NCI-H1694 treated with DMSO at 0.1 percent for 48 hours (cell line): ENCODE measurements around the gene LYPD4.
A peak's percentile ranks its signal among the peaks of the same experiment; 100 is the strongest.

Experiments
- DNase-seq: peaks from one replicate; lab custom pipeline; 2025; lab: John Stamatoyannopoulos, UW

The LYPD4 gene

DNA sequence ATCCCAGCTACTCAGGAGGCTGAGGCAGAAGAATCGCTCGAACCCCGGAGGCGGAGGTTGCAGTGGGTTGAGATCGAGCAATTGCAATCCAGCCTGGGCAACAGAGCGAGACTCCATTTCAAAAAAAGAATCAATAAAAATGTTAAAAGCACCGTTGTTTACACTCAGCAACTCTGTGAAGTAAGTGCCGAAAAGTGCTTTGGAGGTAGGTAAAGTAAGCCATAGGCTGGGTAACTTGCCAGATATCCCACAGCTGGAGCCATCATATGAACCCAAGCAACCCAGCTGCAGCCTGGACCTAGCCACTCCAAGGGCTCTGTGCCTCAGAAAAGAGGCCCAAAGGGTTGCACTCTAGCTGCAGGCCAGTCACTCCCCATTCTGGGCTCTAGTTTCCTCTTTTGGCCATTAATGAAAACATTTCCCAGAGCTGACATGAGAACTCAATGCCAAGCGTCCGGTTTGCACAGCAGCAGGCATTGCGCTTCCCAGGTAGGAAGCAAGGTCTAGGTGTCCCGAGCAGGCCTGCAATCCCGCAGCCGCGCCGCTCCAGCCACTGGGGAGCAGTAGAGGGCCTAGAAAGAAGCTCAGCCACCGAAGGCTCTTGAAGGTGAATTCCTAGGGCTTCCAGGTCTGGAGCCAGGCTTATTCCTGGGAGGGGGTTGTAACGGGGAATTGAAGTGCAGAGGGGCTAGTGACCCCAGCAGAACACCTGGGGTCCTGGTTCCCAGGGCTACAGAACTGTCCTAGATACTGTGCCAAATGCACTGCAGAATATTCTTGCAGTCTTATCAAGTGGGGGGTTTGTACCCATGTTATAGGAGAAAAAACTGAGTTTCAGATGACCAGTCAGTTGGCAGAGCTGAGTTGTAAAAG lies 28.5 kb upstream of the LYPD4 start:
- peak; percentile 39 for DNase-seq

- no peak for DNase-seq
Measured at GRCh38 chr19:41872384-41872774, 27.9 kb upstream of the LYPD4 start.

GRCh38 chr19:41871573-41872383 lies 27.3 kb upstream of the LYPD4 start:
- DNase-seq: no peak

DNA sequence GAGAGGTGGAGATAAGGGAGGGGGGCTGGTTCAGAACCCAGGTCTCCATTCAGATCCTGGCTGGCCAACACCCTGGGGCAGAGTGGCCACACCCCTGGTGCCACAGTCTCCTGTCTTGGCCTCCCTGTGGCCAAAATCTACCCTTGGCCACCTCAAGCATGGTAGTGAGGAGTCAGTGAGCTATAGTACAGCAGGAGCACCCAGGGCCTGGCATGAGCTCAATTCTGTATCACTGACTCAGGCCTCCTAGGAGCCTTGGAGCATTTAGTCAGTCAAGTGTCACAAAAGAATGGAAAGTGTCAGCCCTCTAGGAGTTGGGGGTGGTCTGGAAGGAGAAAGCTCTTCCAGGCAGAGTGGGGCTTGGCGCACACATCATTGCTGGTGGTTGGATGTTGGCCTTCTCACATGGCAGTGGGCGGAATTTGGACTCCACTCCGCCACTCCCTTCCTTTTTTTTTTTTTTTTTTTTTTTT lies 26.0 kb upstream of the LYPD4 start:
- no peak for DNase-seq

DNA sequence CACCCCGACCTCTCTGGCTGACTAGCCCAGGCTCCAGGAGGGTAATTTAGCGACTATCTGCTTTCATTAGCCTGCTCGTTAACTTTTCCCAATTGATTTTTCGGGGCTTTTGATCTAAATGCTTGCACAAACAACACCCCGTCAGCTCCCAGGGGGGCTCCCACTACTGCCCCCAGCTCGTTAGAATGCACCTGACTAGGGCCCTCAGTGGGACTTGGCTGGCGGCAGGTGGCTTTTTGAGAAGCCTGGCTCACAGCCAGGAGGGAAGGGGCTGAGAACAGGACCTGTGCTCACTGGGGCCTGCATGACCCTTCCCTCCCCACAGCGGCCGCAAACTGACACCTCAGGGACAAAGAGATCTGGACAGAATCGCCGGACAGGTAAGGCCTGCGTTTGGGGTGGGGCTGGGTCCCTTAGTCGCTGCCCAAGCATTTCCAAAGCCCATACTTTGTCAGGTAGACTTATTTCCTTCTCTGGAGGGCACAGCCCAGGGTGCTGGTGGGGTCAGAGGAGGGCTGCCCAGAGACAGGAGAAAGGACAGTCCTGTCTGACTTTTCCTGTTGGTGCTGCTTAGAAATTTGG lies 25.0 kb upstream of the LYPD4 start:
- no peak for DNase-seq

DNA sequence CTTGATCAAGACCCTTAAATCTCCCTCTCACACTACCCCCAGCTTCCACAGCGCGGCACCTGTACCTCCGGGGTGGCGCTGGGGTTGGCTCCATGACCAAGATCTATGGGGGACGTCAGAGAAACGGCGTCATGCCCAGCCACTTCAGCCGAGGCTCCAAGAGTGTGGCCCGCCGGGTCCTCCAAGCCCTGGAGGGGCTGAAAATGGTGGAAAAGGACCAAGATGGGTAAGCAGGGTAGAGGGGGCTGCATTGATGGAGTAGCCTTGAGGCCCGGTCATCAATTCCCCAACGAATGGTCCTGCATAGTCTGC lies 24.5 kb upstream of the LYPD4 start:
- no peak for DNase-seq

- no peak for DNase-seq
Measured at GRCh38 chr19:41868120-41868988, 23.9 kb upstream of the LYPD4 start.

GRCh38 chr19:41866284-41866683 lies 21.8 kb upstream of the LYPD4 start:
- no peak for DNase-seq

DNA sequence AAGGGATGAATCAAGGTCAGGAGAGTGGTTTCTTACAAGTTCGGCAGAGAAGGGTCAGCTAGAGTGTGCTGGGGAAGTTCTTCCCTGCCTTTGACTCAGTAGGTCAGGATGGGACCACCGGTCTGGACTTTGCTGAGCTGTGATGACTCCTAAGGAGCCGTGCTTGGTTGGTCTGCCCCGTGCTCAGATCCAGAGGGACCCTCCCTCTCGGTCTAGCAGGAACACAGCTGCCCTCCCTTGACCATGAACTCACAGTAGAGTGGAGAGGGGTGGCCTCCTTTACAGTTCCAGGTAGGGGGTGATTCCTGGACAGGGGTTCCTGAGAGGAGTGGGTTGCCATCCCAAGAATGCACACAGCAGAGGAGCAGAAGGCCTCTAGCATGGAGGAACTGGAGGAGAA lies 19.9 kb upstream of the LYPD4 start:
- DNase-seq: no peak

DNA sequence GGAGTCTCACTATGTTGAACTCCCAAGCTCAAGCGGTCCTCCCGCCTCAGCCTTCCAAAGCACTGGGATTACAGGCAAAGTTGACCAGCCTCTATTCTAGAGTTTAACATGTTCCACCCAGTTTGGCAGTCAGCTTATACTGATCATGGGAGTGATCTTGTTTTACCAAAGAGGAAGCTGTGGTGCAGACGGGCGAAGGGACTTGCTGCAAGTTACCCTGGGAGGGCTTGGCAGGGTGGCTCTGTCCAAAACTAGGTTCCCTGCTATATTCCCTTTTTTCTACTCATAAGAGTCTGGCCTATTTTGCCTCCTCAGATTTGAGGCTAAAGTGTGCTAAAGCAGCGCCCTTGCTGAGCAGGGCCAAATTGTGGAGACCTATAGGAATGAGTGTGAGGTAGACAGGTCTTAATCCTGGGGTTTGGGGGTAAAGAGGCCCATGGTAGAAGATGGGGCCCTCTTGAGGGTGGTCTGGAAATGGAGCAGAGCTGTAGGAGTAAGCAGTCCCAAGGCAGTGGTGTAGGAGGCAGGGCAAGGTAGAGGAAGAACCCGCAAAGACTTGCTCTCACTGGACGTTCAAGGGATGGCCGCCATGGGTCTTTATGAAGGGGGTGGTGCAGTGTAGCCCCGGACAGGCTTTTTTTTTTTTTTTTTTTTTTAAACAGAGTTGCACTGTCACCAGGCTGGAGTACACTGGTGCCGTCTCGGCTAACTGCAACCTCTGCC lies 18.9 kb upstream of the LYPD4 start:
- DNase-seq: no peak

GRCh38 chr19:41862445-41862986 lies 18.0 kb upstream of the LYPD4 start:
- DNase-seq: no peak

DNA sequence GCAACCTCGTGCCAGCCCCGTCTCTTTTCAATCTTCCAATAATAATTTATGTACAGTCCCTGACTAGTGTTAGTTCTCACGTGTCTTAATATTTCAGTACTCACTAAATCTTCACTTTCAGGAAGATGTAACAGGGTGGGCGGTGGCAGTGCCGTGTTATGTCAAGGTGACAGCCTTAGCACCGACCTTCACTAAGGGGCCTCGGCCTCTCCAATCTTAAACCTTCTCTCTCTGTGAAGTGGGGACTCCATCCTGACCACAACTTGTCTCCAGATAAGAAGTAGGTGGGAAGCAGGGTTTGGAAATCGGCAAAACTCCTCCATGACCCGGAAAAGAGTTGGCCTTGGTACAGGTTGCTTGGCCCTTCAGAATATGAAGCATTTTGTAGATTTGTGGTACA lies 17.4 kb upstream of the LYPD4 start:
- DNase-seq: no peak

- DNase-seq: no peak
Measured at GRCh38 chr19:41861116-41861768, 16.8 kb upstream of the LYPD4 start.

- no peak for DNase-seq
Measured at GRCh38 chr19:41860419-41861115, 16.1 kb upstream of the LYPD4 start.

DNA sequence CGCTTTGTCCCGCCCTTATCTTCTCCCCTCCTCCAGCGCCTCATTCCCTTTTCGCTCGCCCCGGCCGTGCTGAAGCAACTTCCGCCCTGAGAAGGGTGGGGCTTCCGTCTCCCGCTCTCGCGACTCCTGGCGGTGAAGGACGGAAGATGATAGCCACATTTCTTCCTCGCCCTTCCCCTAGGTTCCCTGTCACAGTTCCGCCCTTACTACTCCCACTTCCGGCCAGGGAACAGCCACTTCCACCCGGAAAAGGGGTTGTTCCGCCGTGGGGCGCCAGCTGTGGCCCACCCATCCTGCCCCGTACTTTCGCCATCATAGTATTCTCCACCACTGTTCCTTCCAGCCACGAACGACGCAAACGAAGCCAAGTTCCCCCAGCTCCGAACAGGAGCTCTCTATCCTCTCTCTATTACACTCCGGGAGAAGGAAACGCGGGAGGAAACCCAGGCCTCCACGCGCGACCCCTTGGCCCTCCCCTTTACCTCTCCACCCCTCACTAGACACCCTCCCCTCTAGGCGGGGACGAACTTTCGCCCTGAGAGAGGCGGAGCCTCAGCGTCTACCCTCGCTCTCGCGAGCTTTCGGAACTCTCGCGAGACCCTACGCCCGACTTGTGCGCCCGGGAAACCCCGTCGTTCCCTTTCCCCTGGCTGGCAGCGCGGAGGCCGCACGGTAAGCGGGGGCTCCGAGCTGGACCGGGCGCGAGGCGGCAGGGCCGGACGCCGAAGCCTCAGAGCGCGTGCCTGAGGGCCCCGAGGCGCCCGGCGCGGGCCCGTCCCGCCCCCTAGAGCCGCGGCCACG lies 15.3 kb upstream of the LYPD4 start, which contains the start of gene RPS19:
Gene RPS19, plus strand, starts transcription at position 638 of the 801 bp plus-strand sequence. CDS start 520 bp downstream, outside the sequence.
- DNase-seq: peak; percentile 98

- no peak for DNase-seq
Measured at GRCh38 chr19:41859213-41859617, 14.7 kb upstream of the LYPD4 start.

- no peak for DNase-seq
Measured at GRCh38 chr19:41853768-41854167, 9.3 kb upstream of the LYPD4 start.

DNA sequence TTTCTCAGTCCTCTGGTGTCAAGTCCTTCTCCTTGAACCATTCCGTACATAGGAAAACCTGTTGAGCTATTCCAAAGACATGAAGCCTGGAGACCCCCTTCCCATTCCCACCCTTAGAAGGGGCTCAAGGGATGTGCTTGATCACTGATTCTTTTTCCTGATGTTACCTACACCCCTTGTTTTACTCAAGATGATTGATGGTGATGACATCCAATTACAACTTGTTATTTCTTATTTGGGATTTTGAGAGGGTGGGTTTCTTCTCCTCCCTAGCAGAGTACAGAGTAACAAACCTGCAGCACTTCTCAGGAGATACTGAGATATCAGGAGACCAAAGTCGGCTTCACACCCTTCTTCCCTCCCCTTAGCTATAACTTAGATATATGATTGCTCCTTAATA lies 8.9 kb upstream of the LYPD4 start:
- no peak for DNase-seq

DNA sequence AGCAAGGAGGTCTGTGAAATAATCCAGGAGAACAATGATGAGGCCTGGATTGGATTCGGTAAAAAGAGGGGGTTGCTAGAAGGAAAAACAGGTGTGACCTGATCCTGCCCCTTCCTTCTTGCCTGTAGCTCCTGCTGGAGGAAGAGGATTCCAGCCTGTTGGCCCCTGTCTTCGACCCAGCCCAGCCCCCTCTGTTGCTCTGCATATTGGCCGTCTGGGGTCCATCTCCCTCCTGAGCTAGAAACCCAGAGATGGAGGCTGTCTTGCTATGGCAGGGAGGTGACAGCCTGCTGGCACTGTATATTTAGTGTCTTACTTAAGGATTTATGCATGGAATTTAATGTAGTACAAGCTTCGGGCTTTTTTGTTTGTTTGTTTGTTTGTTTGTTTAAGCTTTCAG lies 7.0 kb upstream of the LYPD4 start:
- DNase-seq: no peak
